Measurements from ENCODE around the gene CFDP1.

DNA sequence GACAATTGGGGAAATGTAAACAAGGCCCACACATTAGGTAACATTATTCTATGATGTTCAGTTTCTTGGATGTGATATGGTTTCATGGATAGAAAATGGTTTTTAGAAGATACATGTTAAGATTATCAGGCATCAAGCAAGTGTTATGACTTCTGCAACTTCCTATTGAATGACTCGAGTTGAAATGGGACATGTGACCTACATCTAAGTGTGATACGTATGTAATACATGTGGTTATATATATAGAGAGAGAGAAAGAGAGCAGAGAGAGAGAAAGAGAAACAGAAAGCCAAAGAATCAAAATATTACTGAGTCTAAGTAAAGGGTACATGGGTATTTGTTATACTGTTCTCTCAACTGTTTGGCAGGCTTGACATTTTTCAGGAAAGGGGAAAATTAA is 29.5 kb upstream of the CFDP1 start:
- TF ChIP-seq, protein P1, sequence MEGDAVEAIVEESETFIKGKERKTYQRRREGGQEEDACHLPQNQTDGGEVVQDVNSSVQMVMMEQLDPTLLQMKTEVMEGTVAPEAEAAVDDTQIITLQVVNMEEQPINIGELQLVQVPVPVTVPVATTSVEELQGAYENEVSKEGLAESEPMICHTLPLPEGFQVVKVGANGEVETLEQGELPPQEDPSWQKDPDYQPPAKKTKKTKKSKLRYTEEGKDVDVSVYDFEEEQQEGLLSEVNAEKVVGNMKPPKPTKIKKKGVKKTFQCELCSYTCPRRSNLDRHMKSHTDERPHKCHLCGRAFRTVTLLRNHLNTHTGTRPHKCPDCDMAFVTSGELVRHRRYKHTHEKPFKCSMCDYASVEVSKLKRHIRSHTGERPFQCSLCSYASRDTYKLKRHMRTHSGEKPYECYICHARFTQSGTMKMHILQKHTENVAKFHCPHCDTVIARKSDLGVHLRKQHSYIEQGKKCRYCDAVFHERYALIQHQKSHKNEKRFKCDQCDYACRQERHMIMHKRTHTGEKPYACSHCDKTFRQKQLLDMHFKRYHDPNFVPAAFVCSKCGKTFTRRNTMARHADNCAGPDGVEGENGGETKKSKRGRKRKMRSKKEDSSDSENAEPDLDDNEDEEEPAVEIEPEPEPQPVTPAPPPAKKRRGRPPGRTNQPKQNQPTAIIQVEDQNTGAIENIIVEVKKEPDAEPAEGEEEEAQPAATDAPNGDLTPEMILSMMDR (conservative IDR thresholded peaks at IDR 0.05; ENCODE audit: low read length) = no peak
- no peak for TF ChIP-seq EZH2phosphoT487 (IDR thresholded peaks at IDR 0.05; ENCODE audit: borderline replicate concordance)

All from Loucy (cell line).